H1 (cell line): ENCODE results near the gene ATP5MC2.

Experiments
- CTCF ChIP-seq, 3 experiments: IDR thresholded peaks; 1 replicate in 2 of 3; 2 replicates in 1 of 3; pipeline versions ENCODE4 v1.5.1 to v1.6.1; 2011; ENCODE audit warnings: low read length in 3 of 3, mild to moderate bottlenecking in 3 of 3, inconsistent platforms in 2 of 3, low read depth in 1 of 3, moderate library complexity in 1 of 3; ENCODE audit not compliant: insufficient read depth in 1 of 3; ENCODE audit errors: control extremely low read depth in 1 of 3
- TF ChIP-seq, protein P1 (sequence below): IDR thresholded peaks from 2 replicates; pipeline ENCODE4 v1.6.1; 2012; ENCODE audit warnings: inconsistent platforms

- TF ChIP-seq CTCF (IDR thresholded peaks at IDR 0.05; ENCODE audit: control extremely low read depth in 1 of 3, insufficient read depth in 1 of 3, low read depth in 1 of 3, low read length in 3 of 3), result no peak
- TF ChIP-seq, protein P1, sequence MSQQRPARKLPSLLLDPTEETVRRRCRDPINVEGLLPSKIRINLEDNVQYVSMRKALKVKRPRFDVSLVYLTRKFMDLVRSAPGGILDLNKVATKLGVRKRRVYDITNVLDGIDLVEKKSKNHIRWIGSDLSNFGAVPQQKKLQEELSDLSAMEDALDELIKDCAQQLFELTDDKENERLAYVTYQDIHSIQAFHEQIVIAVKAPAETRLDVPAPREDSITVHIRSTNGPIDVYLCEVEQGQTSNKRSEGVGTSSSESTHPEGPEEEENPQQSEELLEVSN, result no peak
These were observed 33.8 kb upstream of the ATP5MC2 start for GRCh38 chr12:53709671-53710070.
